Measurements from ENCODE around the gene MGA.

The MGA gene

GRCh38 chr15:41693757-41694156 is 33.6 kb downstream of the MGA start:
- peaks cover 6% of the 10 kb centered on the region for H3K4me1 ChIP-seq (ENCODE audit: insufficient read depth, poor library complexity, severe bottlenecking)
- H3K27me3 ChIP-seq (ENCODE audit: insufficient read depth, poor library complexity, severe bottlenecking): no peaks in the 10 kb centered on the region
- TF ChIP-seq CTCF (IDR thresholded peaks at IDR 0.05; ENCODE audit: poor library complexity, severe bottlenecking): no peak
- no peaks in the 10 kb centered on the region for H3K9me3 ChIP-seq (ENCODE audit: severe bottlenecking)
- no peak for DNase-seq (ENCODE audit: low spot score)
- H3K27ac ChIP-seq (ENCODE audit: poor library complexity, severe bottlenecking): no peak overlapping the region
- no peak overlapping the region for H3K4me3 ChIP-seq (ENCODE audit: severe bottlenecking)
- peaks cover 26% of the 10 kb centered on the region for H3K36me3 ChIP-seq (ENCODE audit: low read depth)
- ATAC-seq (ENCODE audit: low read depth): no peak

GRCh38 chr15:41695750-41696436 is 35.7 kb downstream of the MGA start:
- no peaks in the 10 kb centered on the region for H3K9me3 ChIP-seq (ENCODE audit: severe bottlenecking)
- no peak for DNase-seq (ENCODE audit: low spot score)
- peak; percentile 48 for TF ChIP-seq CTCF (IDR thresholded peaks at IDR 0.05; ENCODE audit: poor library complexity, severe bottlenecking)
- H3K4me1 ChIP-seq (ENCODE audit: insufficient read depth, poor library complexity, severe bottlenecking): peaks cover 3% of the 10 kb centered on the region
- H3K36me3 ChIP-seq (ENCODE audit: low read depth): peaks cover 42% of the 10 kb centered on the region
- H3K4me3 ChIP-seq (ENCODE audit: severe bottlenecking): no peak overlapping the region
- no peaks in the 10 kb centered on the region for H3K27me3 ChIP-seq (ENCODE audit: insufficient read depth, poor library complexity, severe bottlenecking)
- H3K27ac ChIP-seq (ENCODE audit: poor library complexity, severe bottlenecking): no peak overlapping the region
- 0 out of 3 replicates have a peak, but pooled peaks have one; percentile 32 for ATAC-seq (ENCODE audit: low read depth)

GRCh38 chr15:41698779-41699178 is 38.6 kb downstream of the MGA start:
- H3K4me1 ChIP-seq (ENCODE audit: insufficient read depth, poor library complexity, severe bottlenecking): peaks cover 3% of the 10 kb centered on the region
- H3K4me3 ChIP-seq (ENCODE audit: severe bottlenecking): no peak overlapping the region
- peak; percentile 78 for ATAC-seq (ENCODE audit: low read depth)
- no peak overlapping the region for H3K27ac ChIP-seq (ENCODE audit: poor library complexity, severe bottlenecking)
- DNase-seq (ENCODE audit: low spot score): no peak
- H3K9me3 ChIP-seq (ENCODE audit: severe bottlenecking): no peaks in the 10 kb centered on the region
- peaks cover 66% of the 10 kb centered on the region for H3K36me3 ChIP-seq (ENCODE audit: low read depth)
- TF ChIP-seq CTCF (IDR thresholded peaks at IDR 0.05; ENCODE audit: poor library complexity, severe bottlenecking): no peak
- H3K27me3 ChIP-seq (ENCODE audit: insufficient read depth, poor library complexity, severe bottlenecking): no peaks in the 10 kb centered on the region

GRCh38 chr15:41703120-41703519 is 42.9 kb downstream of the MGA start:
- Histone ChIP-seq H3K9me3 (ENCODE audit: severe bottlenecking) (no peaks in the 10 kb centered on the region), H3K4me1 (ENCODE audit: insufficient read depth, poor library complexity, severe bottlenecking) (no peaks in the 10 kb centered on the region), H3K27ac (ENCODE audit: poor library complexity, severe bottlenecking) (no peak overlapping the region), H3K36me3 (ENCODE audit: low read depth) (peaks cover 72% of the 10 kb centered on the region), H3K27me3 (ENCODE audit: insufficient read depth, poor library complexity, severe bottlenecking) (no peaks in the 10 kb centered on the region), H3K4me3 (ENCODE audit: severe bottlenecking) (no peak overlapping the region)
- no peak for TF ChIP-seq CTCF (IDR thresholded peaks at IDR 0.05; ENCODE audit: poor library complexity, severe bottlenecking)
- ATAC-seq (ENCODE audit: low read depth) (no peak), DNase-seq (ENCODE audit: low spot score) (no peak)

- no peaks in the 10 kb centered on the region for H3K9me3 ChIP-seq (ENCODE audit: severe bottlenecking)
- peaks cover 80% of the 10 kb centered on the region for H3K36me3 ChIP-seq (ENCODE audit: low read depth)
- no peak for DNase-seq (ENCODE audit: low spot score)
- no peaks in the 10 kb centered on the region for H3K27me3 ChIP-seq (ENCODE audit: insufficient read depth, poor library complexity, severe bottlenecking)
- ATAC-seq (ENCODE audit: low read depth): no peak
- no peak for TF ChIP-seq CTCF (IDR thresholded peaks at IDR 0.05; ENCODE audit: poor library complexity, severe bottlenecking)
- no peak overlapping the region for H3K4me3 ChIP-seq (ENCODE audit: severe bottlenecking)
- no peak overlapping the region for H3K27ac ChIP-seq (ENCODE audit: poor library complexity, severe bottlenecking)
- H3K4me1 ChIP-seq (ENCODE audit: insufficient read depth, poor library complexity, severe bottlenecking): no peaks in the 10 kb centered on the region
Measured at GRCh38 chr15:41713047-41713446, 52.8 kb downstream of the MGA start.

Measured in RWPE2 (cell line).